IPS-NIHi11 (cell line): Measurements from ENCODE around the gene ZNF25.
"Not testable (repeated sequence)": the region's sequence is repeated elsewhere in the genome, so short reads cannot be mapped to it uniquely, and the experiment has no call there.

Experiments used
- DNase-seq: peaks from one replicate; pipeline ENCODE4 v3.0.0; 2012; ENCODE audit warnings: mixed read lengths, low spot score

Gene ZNF25

GRCh38 chr10:37947526-37947925 is 28.9 kb downstream of the ZNF25 start:
- DNase-seq, result no peak

DNA sequence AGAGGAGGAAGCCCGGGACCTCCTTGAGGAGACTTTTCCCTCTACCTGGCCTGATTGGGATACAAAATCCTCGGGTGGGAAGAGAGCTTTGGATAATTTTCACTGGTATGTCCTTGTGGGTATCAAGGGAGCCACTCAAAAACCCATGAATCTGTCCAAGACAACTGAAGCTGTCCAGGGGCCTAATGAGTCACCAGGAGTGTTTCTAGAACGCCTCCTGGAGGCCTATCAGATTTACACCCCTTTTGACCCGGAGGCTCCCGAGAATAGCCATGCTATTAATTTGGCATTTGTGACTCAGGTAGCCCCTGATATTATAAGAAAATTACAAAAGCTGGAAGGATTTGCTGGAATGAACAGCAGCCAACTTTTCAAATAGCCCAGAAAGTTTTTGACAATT is 38.6 kb downstream of the ZNF25 start:
- DNase-seq, result no peak

DNA sequence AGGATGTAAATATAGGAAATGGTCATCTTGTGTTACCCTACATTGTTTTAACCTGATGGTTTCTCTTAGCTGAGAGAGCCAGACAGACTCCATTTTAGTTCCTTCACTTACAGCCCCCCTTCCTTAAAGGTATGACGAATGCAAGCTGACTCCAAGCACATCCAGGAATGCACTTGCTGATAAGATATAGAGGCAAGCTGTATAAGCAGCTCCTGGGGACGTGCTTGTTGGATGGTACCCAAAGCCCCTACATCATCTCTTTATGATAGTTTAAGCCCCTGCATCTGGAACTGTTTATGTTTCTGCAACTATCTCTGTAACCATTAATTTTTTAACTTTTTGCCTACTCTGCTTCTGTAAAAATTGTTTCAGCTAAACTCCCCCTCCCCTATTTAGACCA is 41.7 kb downstream of the ZNF25 start:
- no peak for DNase-seq

DNA sequence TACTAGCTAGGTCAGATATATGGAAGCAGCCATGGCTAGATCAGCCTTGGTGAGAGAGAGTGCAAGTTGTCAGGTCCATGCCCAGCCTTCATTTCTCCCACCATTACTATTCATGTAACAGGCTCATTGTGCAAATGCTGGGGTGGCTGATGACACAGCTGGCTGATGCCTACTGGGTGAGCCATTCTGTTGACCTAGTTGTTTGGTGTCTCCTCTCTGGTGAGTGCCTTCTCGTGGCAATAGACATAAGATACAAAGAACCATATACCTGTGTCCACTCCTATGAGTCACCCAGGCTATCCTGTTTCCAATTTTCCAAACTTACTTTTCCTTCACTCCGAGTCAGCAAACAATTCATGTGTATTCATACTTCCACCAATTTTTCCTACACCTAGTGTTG is 46.0 kb downstream of the ZNF25 start:
- DNase-seq, result no peak

- not testable (repeated sequence) for DNase-seq
These were observed 68.3 kb downstream of the ZNF25 start for GRCh38 chr10:37908165-37908564.

DNA sequence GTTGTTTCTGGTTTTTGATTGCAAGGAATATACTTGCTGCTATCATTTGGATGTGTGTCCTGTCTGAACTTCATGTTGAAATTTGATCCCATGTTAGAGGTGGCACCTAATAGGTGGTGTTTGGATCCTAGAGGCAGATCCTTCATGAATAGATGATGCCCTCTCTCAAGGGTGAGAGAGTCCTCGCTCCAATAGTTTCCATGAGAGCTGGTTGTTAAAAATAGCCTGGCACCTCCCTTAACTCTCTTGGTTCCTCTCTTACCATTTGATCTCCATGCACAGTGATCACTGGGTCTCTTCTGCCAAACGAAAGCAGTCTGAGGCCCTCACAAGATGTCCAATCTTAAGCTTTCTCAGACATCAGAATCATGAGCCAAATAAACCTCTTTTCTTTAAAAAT is 70.1 kb downstream of the ZNF25 start:
- no peak for DNase-seq
